ENCODE data around the gene IQCH.
"Not testable (repeated sequence)": the region's sequence is repeated elsewhere in the genome, so short reads cannot be mapped to it uniquely, and the experiment has no call there.

Gene IQCH

GRCh38 chr15:67401336-67401735 is 146.8 kb downstream of the IQCH start:
- DNase-seq, result no peak

- DNase-seq, result no peak
Measured at GRCh38 chr15:67403428-67404154, 149.0 kb downstream of the IQCH start.

- no peak for DNase-seq
Measured at GRCh38 chr15:67405208-67406191, 150.9 kb downstream of the IQCH start.

GRCh38 chr15:67406257-67406861 is 151.8 kb downstream of the IQCH start:
- no peak for DNase-seq

- DNase-seq, result no peak
Measured at GRCh38 chr15:67407786-67408185, 153.2 kb downstream of the IQCH start.

- no peak for DNase-seq
Measured at GRCh38 chr15:67409175-67409574, 154.6 kb downstream of the IQCH start.

- DNase-seq, result no peak
Measured at GRCh38 chr15:67411486-67411885, 156.9 kb downstream of the IQCH start.

GRCh38 chr15:67413770-67414390 is 159.3 kb downstream of the IQCH start:
- no peak for DNase-seq

- DNase-seq, result no peak
Measured at GRCh38 chr15:67415181-67415580, 160.6 kb downstream of the IQCH start.

- no peak for DNase-seq
Measured at GRCh38 chr15:67416891-67417290, 162.3 kb downstream of the IQCH start.

GRCh38 chr15:67419705-67420104 is 165.1 kb downstream of the IQCH start:
- DNase-seq, result no peak

- no peak for DNase-seq
Measured at GRCh38 chr15:67420137-67420536, 165.6 kb downstream of the IQCH start.

GRCh38 chr15:67421105-67421504 is 166.5 kb downstream of the IQCH start:
- DNase-seq, result no peak

GRCh38 chr15:67422296-67422695 is 167.7 kb downstream of the IQCH start:
- no peak for DNase-seq

- DNase-seq, result no peak
Measured at GRCh38 chr15:67433495-67434099, 179.0 kb downstream of the IQCH start.

GRCh38 chr15:67436351-67437250 is 182.0 kb downstream of the IQCH start:
- DNase-seq, result not testable (repeated sequence)

GRCh38 chr15:67444100-67444499 is 189.5 kb downstream of the IQCH start:
- DNase-seq, result no peak

GRCh38 chr15:67446449-67446848 is 191.9 kb downstream of the IQCH start:
- DNase-seq, result no peak

GRCh38 chr15:67448372-67448771 is 193.8 kb downstream of the IQCH start:
- not testable (repeated sequence) for DNase-seq

GRCh38 chr15:67453703-67454102 is 199.1 kb downstream of the IQCH start:
- not testable (repeated sequence) for DNase-seq
